ENCODE data around the gene PDE11A.

GRCh38 chr2:177908824-177909223 lies 163.8 kb downstream of the PDE11A start:
- TF ChIP-seq CTCF (IDR thresholded peaks at IDR 0.05 in 8 of 11, conservative IDR thresholded peaks at IDR 0.05 in 3 of 11) (no peak), POLR2A (IDR thresholded peaks at IDR 0.05) (no peak), POLR2AphosphoS5 (IDR thresholded peaks at IDR 0.05) (no peak)
